ENCODE data around the gene PARP14.

DNA sequence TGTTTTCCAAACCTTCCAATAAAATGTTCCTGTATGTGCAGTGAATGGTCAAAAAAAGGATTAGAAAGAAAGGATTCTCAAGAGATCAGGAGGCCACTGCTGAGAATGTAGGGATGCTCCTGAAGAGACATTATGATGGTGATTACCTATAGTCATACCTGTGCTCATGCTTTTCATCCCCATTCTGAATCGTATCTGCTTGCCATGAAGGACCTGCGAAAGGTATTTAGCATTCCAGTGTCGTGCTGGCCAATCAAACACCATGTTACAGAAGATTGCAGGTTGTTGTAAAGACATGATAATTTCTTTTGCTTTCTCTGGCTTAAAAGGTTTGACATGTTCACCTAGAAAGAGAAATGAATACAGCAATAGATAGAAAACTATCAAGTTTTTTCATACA, 96.9 kb downstream of the PARP14 start:
- TF ChIP-seq, protein P1, sequence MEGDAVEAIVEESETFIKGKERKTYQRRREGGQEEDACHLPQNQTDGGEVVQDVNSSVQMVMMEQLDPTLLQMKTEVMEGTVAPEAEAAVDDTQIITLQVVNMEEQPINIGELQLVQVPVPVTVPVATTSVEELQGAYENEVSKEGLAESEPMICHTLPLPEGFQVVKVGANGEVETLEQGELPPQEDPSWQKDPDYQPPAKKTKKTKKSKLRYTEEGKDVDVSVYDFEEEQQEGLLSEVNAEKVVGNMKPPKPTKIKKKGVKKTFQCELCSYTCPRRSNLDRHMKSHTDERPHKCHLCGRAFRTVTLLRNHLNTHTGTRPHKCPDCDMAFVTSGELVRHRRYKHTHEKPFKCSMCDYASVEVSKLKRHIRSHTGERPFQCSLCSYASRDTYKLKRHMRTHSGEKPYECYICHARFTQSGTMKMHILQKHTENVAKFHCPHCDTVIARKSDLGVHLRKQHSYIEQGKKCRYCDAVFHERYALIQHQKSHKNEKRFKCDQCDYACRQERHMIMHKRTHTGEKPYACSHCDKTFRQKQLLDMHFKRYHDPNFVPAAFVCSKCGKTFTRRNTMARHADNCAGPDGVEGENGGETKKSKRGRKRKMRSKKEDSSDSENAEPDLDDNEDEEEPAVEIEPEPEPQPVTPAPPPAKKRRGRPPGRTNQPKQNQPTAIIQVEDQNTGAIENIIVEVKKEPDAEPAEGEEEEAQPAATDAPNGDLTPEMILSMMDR (IDR thresholded peaks at IDR 0.05), result no peak
- no peak for TF ChIP-seq POLR2AphosphoS5 (IDR thresholded peaks at IDR 0.05)
- TF ChIP-seq POLR2A (IDR thresholded peaks at IDR 0.05), result no peak

Measured in stomach (tissue), 4 donors.